ENCODE results near the gene KNDC1.

KNDC1 gene

GRCh38 chr10:133123746-133124356 lies 36.2 kb upstream of the KNDC1 start:
- FAIRE-seq (no peak), DNase-seq (ENCODE audit: extremely low spot score, insufficient read length, low read depth) (no peak)

- DNase-seq (ENCODE audit: extremely low spot score, insufficient read length, low read depth) (no peak), FAIRE-seq (no peak)
These were observed 35.4 kb upstream of the KNDC1 start for GRCh38 chr10:133124357-133125211.

GRCh38 chr10:133125901-133126300 lies 34.1 kb upstream of the KNDC1 start:
- DNase-seq (ENCODE audit: extremely low spot score, insufficient read length, low read depth) (no peak), FAIRE-seq (no peak)

GRCh38 chr10:133126431-133127290 lies 33.4 kb upstream of the KNDC1 start:
- DNase-seq (ENCODE audit: extremely low spot score, insufficient read length, low read depth) (no peak), FAIRE-seq (no peak)

- DNase-seq (ENCODE audit: extremely low spot score, insufficient read length, low read depth) (no peak), FAIRE-seq (no peak)
These were observed 32.5 kb upstream of the KNDC1 start for GRCh38 chr10:133127291-133128125.

GRCh38 chr10:133128126-133129070 lies 31.6 kb upstream of the KNDC1 start:
- DNase-seq (ENCODE audit: extremely low spot score, insufficient read length, low read depth) (no peak), FAIRE-seq (no peak)

- no peak for DNase-seq (ENCODE audit: extremely low spot score, insufficient read length, low read depth)
- no peak for FAIRE-seq
These were observed 30.8 kb upstream of the KNDC1 start for GRCh38 chr10:133129071-133129858.

- DNase-seq (ENCODE audit: extremely low spot score, insufficient read length, low read depth) = no peak
- FAIRE-seq = no peak
These were observed 30.0 kb upstream of the KNDC1 start for GRCh38 chr10:133129859-133130495.

GRCh38 chr10:133130602-133131001 lies 29.4 kb upstream of the KNDC1 start:
- DNase-seq (ENCODE audit: extremely low spot score, insufficient read length, low read depth) (no peak), FAIRE-seq (no peak)

- DNase-seq (ENCODE audit: extremely low spot score, insufficient read length, low read depth) = no peak
- no peak for FAIRE-seq
These were observed 29.0 kb upstream of the KNDC1 start for GRCh38 chr10:133131053-133131452.

GRCh38 chr10:133131734-133132472 lies 28.1 kb upstream of the KNDC1 start:
- DNase-seq (ENCODE audit: extremely low spot score, insufficient read length, low read depth) = no peak

GRCh38 chr10:133132473-133133291 lies 27.3 kb upstream of the KNDC1 start:
- FAIRE-seq (no peak), DNase-seq (ENCODE audit: extremely low spot score, insufficient read length, low read depth) (no peak)

More at GRCh38 chr10:133131734-133132472, 28.1 kb upstream of the KNDC1 start:
- FAIRE-seq = no peak

- no peak for FAIRE-seq
- DNase-seq (ENCODE audit: extremely low spot score, insufficient read length, low read depth) = no peak
These were observed 26.4 kb upstream of the KNDC1 start for GRCh38 chr10:133133471-133134231.

GRCh38 chr10:133134411-133135115 lies 25.5 kb upstream of the KNDC1 start:
- DNase-seq (ENCODE audit: extremely low spot score, insufficient read length, low read depth) = no peak
- FAIRE-seq = no peak

- DNase-seq (ENCODE audit: extremely low spot score, insufficient read length, low read depth) = no peak
- FAIRE-seq = no peak
These were observed 24.9 kb upstream of the KNDC1 start for GRCh38 chr10:133135116-133135465.
